HCT116 (cell line): ENCODE results near the gene MACROH2A2. TPM values are rescaled to one million over a fixed set of nuclear protein-coding genes. Genes with fewer than 3 reads are reported as not detected.

Experiments used
- ATAC-seq: fragments of 200-7000 bp; cut with Tn5 transposase; 2 replicates; pipeline ENCODE4 v1.9.1; 2020; ENCODE audit warnings: mild to moderate bottlenecking, moderate library complexity
- BruUV-seq: library from RNA; stranded (reverse); fragments of 400-500 nt; replicated peaks from 2 replicates; lab custom pipeline; 2021; lab: Mats Ljungman, UMichigan
- CTCF ChIA-PET: fragments of 300-600 bp; sonication (Branson Sonifier 250); formaldehyde crosslinking; loops from one replicate; lab custom pipeline; 2021; ENCODE audit warnings: antibody characterized with exemption; lab: Charles Lee
- POLR2A ChIA-PET: fragments of 300-600, 350-600 bp; sonication (Branson Sonifier 250); formaldehyde crosslinking; loops from one replicate; lab custom pipeline; 2021; ENCODE audit warnings: antibody characterized with exemption; lab: Charles Lee
- RAD21 ChIA-PET, 2 experiments: fragments of 300-600 bp; sonication (Branson Sonifier 250); formaldehyde crosslinking; loops; one replicate each; lab custom pipeline; 2023; ENCODE audit warnings: low total read pairs in 2 of 2; ENCODE audit not compliant: uncharacterized antibody in 2 of 2, unreplicated experiment in 2 of 2, low non-redundant PET in 1 of 2; lab: Charles Lee
- DNase-seq: peaks from one replicate; pipeline ENCODE4 v3.0.0-alpha.2; 2010; ENCODE audit warnings: low read depth, low spot score
- H2AFZ ChIP-seq: fragments of 200-600 bp; shearing (Covaris generic), sonication (generic); 2 replicates; pipeline ENCODE4 v1.6.1; 2017; ENCODE audit warnings: low read depth, mixed run types, mixed read lengths, antibody characterized with exemption, low read length; ENCODE audit not compliant: poor library complexity, severe bottlenecking
- H3K27ac ChIP-seq: 2 replicates; pipeline ENCODE4 v1.5.1; 2012; ENCODE audit warnings: low read depth, low read length
- H3K27me3 ChIP-seq: fragments of 200-600 bp; sonication (generic); 2 replicates; pipeline ENCODE4 v1.6.1; 2016; ENCODE audit warnings: mixed run types, low read length, mixed read lengths; ENCODE audit not compliant: insufficient read depth
- H3K36me3 ChIP-seq, 2 experiments: fragments of 200-500 bp in 1 of 2; fragments of 200-600 bp in 1 of 2; sonication (Bioruptor generic) in 1 of 2; sonication (generic) in 1 of 2; 2 replicates each; pipeline versions ENCODE4 v1.5.1 to v1.6.1; 2014 to 2016; ENCODE audit warnings: low read length in 2 of 2, inconsistent platforms in 1 of 2, mixed read lengths in 1 of 2, mixed run types in 1 of 2; ENCODE audit not compliant: insufficient read depth in 2 of 2, control insufficient read depth in 1 of 2
- H3K4me1 ChIP-seq, 2 experiments: fragments of 200-600 bp in 1 of 2; sonication (generic) in 1 of 2; 2 replicates each; pipeline versions ENCODE4 v1.5.1 to v1.6.1; 2012 to 2017; ENCODE audit warnings: low read length in 2 of 2, inconsistent platforms in 1 of 2, mild to moderate bottlenecking in 1 of 2, mixed read lengths in 1 of 2, mixed run types in 1 of 2, moderate library complexity in 1 of 2; ENCODE audit not compliant: insufficient read depth in 2 of 2, control insufficient read depth in 1 of 2
- H3K4me2 ChIP-seq: fragments of 200-600 bp; sonication (generic); 2 replicates; pipeline ENCODE4 v1.6.1; 2017; ENCODE audit warnings: mixed run types, low read length, mixed read lengths
- H3K4me3 ChIP-seq, 2 experiments: fragments of 200-600 bp in 1 of 2; sonication (generic) in 1 of 2; replicated peaks in 1 of 2; 2 replicates each; pipeline ENCODE4 v1.5.1; 2011 to 2016; ENCODE audit warnings: low read length in 2 of 2, control low read depth in 1 of 2, low read depth in 1 of 2, mild to moderate bottlenecking in 1 of 2, mixed read lengths in 1 of 2, mixed run types in 1 of 2
- H3K79me2 ChIP-seq: fragments of 200-600 bp; sonication (generic); 2 replicates; pipeline ENCODE4 v1.6.1; 2017; ENCODE audit warnings: mild to moderate bottlenecking, mixed run types, low read length, moderate library complexity, mixed read lengths; ENCODE audit not compliant: insufficient read depth
- H3K9ac ChIP-seq: fragments of 200-600 bp; sonication (generic); 2 replicates; pipeline ENCODE4 v1.6.1; 2016; ENCODE audit warnings: low read length, mixed read lengths
- H3K9me2 ChIP-seq: fragments of 200-600 bp; sonication (generic), shearing (Covaris generic); 2 replicates; pipeline ENCODE4 v1.6.1; 2017; ENCODE audit warnings: mixed run types, mild to moderate bottlenecking, moderate library complexity; ENCODE audit not compliant: insufficient read depth
- H3K9me3 ChIP-seq, 2 experiments: fragments of 200-500 bp in 1 of 2; fragments of 200-600 bp in 1 of 2; sonication (Bioruptor generic) in 1 of 2; sonication (generic) in 1 of 2; 2 replicates each; pipeline ENCODE4 v1.6.1; 2014 to 2017; ENCODE audit warnings: low read length in 2 of 2, mixed read lengths in 2 of 2, inconsistent platforms in 1 of 2, low read depth in 1 of 2, mild to moderate bottlenecking in 1 of 2, mixed run types in 1 of 2, moderate library complexity in 1 of 2; ENCODE audit not compliant: control insufficient read depth in 1 of 2, insufficient read depth in 1 of 2
- H4K20me1 ChIP-seq: fragments of 200-600 bp; sonication (generic), shearing (Covaris generic); 2 replicates; pipeline ENCODE4 v1.6.1; 2017; ENCODE audit warnings: mixed run types, mild to moderate bottlenecking, moderate library complexity; ENCODE audit not compliant: insufficient read depth
- EZH2phosphoT487 ChIP-seq: fragments of 200-600 bp; IDR thresholded peaks from 2 replicates; pipeline ENCODE4 v1.6.1; 2018; ENCODE audit warnings: antibody characterized with exemption, borderline replicate concordance
- FOSL1 ChIP-seq: IDR thresholded peaks from 2 replicates; pipeline ENCODE4 v1.6.1; 2012; ENCODE audit warnings: low read depth
- JUND ChIP-seq: IDR thresholded peaks from 2 replicates; pipeline ENCODE4 v1.6.1; 2012
- MAX ChIP-seq: IDR thresholded peaks from 2 replicates; pipeline ENCODE4 v1.6.1; 2012
- POLR2A ChIP-seq: IDR thresholded peaks from 2 replicates; pipeline ENCODE4 v1.7.0; 2011; ENCODE audit warnings: borderline replicate concordance; ENCODE audit not compliant: insufficient read depth, insufficient read length; ENCODE audit errors: extremely low read depth
- POLR2AphosphoS5 ChIP-seq: IDR thresholded peaks from 2 replicates; pipeline ENCODE4 v1.6.1; 2011; ENCODE audit warnings: mild to moderate bottlenecking, low read depth, low read length, moderate library complexity
- RAD21 ChIP-seq: IDR thresholded peaks from 2 replicates; pipeline ENCODE4 v1.6.1; 2012; ENCODE audit warnings: low read depth, mild to moderate bottlenecking
- SIN3A ChIP-seq: IDR thresholded peaks from 2 replicates; pipeline ENCODE4 v1.6.1; 2012; ENCODE audit warnings: low read depth
- SRF ChIP-seq: IDR thresholded peaks from 2 replicates; pipeline ENCODE4 v1.6.1; 2012; ENCODE audit warnings: low read depth
- YY1 ChIP-seq: IDR thresholded peaks from 2 replicates; pipeline ENCODE4 v1.6.1; 2011; ENCODE audit warnings: low read length, low read depth, moderate library complexity, mild to moderate bottlenecking; ENCODE audit not compliant: insufficient replicate concordance; ENCODE audit errors: extremely low read depth
- ZFX ChIP-seq: fragments of 450-650 bp; IDR thresholded peaks from 2 replicates; pipeline ENCODE4 v1.6.1; 2017
- intact Hi-C: fragments of 100-400 bp; cut with micrococcal nuclease; formaldehyde crosslinking; loops from 2 replicates; pipeline ENCODE4 v1.10.0; 2022
- total RNA-seq: library from RNA; stranded (reverse); gene quantifications from one replicate; pipeline ENCODE4 v1.2.1, GENCODE V29; 2021; ENCODE audit not compliant: unreplicated experiment
- TF ChIP-seq, protein P1 (sequence below): IDR thresholded peaks from 2 replicates; pipeline ENCODE4 v1.6.1; 2011; ENCODE audit warnings: mild to moderate bottlenecking, low read length, moderate library complexity; ENCODE audit not compliant: insufficient replicate concordance; ENCODE audit errors: extremely low read depth
- TF ChIP-seq, protein P2 (sequence below): IDR thresholded peaks from 2 replicates; pipeline ENCODE4 v1.6.1; 2012

MACROH2A2 gene
- total RNA-seq, 1 experiment from 2014 or later: 41.4 TPM

DNA sequence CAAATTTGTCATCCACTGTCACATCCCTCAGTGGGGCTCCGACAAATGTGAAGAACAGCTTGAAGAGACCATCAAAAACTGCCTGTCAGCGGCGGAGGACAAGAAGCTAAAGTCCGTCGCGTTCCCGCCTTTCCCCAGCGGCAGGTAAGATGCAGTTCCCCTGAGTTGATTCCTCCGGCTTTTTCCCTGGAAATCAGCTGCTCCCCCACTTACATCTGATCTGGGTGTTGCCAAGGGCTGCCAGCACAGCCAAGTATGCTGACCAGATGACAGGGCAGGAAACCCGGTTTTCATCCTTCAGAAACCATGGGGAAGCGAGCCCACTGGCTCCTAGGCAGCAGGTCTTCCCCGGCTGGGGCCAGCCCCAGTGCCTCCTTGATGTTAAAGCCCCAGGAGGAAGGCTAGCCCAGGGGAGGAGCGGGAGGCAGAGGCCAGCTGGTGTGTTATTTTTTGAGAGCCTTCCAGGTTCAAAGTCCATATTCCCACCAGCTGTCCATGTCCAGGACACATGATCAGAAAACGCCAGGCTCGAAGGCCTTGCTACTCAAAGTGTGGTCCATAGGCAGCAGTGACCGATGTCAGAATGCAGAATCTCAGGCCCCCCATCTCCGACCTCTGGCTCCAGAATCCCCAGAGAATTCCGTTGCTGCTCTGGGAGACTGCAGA lies 56.6 kb downstream of the MACROH2A2 start:
- POLR2A ChIA-PET: no interaction called here
- H3K27ac ChIP-seq: no peak overlapping the region
- no TSS peak for BruUV-seq
- no peak overlapping the region for H3K9ac ChIP-seq
- H3K9me3 ChIP-seq: no peaks in the 10 kb centered on the region
- ATAC-seq (no peak), DNase-seq (no peak)
- H3K4me2 ChIP-seq: no peak overlapping the region
- RAD21 ChIA-PET: no interaction called here
- peaks cover 0 to 2% of the 10 kb centered on the region in 2 experiments; a peak in 1 of 4 replicates for H3K4me1 ChIP-seq
- H3K36me3 ChIP-seq: peaks cover 5 to 17% of the 10 kb centered on the region in 2 experiments; a peak in 2 of 4 replicates
- no peaks in the 10 kb centered on the region for H3K79me2 ChIP-seq
- H3K9me2 ChIP-seq: no peaks in the 10 kb centered on the region
- H3K27me3 ChIP-seq: no peaks in the 10 kb centered on the region
- H3K4me3 ChIP-seq: no peak overlapping the region
- CTCF ChIA-PET: no interaction called here
- H2AFZ ChIP-seq: no peak overlapping the region
- H4K20me1 ChIP-seq: no peaks in the 10 kb centered on the region
- TF ChIP-seq, protein P1, sequence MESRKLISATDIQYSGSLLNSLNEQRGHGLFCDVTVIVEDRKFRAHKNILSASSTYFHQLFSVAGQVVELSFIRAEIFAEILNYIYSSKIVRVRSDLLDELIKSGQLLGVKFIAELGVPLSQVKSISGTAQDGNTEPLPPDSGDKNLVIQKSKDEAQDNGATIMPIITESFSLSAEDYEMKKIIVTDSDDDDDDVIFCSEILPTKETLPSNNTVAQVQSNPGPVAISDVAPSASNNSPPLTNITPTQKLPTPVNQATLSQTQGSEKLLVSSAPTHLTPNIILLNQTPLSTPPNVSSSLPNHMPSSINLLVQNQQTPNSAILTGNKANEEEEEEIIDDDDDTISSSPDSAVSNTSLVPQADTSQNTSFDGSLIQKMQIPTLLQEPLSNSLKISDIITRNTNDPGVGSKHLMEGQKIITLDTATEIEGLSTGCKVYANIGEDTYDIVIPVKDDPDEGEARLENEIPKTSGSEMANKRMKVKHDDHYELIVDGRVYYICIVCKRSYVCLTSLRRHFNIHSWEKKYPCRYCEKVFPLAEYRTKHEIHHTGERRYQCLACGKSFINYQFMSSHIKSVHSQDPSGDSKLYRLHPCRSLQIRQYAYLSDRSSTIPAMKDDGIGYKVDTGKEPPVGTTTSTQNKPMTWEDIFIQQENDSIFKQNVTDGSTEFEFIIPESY: no peak
- no peak for TF ChIP-seq JUND
- TF ChIP-seq SRF: no peak
- TF ChIP-seq, protein P2, sequence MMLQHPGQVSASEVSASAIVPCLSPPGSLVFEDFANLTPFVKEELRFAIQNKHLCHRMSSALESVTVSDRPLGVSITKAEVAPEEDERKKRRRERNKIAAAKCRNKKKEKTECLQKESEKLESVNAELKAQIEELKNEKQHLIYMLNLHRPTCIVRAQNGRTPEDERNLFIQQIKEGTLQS: no peak
- no peak for TF ChIP-seq MAX
- TF ChIP-seq FOSL1: no peak
- no peak for TF ChIP-seq ZFX
- TF ChIP-seq POLR2A: no peak
- TF ChIP-seq POLR2AphosphoS5: no peak
- no peak for TF ChIP-seq YY1
- no peak for TF ChIP-seq RAD21
- no peak for TF ChIP-seq EZH2phosphoT487
- no peak for TF ChIP-seq SIN3A
- intact Hi-C loops: no loop called here
